AG04450 (cell line): Measurements from ENCODE around the gene DNAJC30. TPM values are rescaled to one million over a fixed set of nuclear protein-coding genes. Genes with fewer than 3 reads are reported as not detected.

Experiments used
- CTCF ChIA-PET: fragments of 300-600, 350-600 bp; formaldehyde crosslinking; extraction: SDS; loops from one replicate; lab custom pipeline; 2022; ENCODE audit warnings: antibody characterized with exemption, inconsistent platforms; lab: Charles Lee
- POLR2A ChIA-PET: fragments of 350-600 bp; formaldehyde crosslinking; extraction: SDS; loops from one replicate; lab custom pipeline; 2021; ENCODE audit warnings: antibody characterized with exemption, inconsistent platforms; lab: Yijun Ruan, JAX
- DNase-seq: peaks from one replicate; pipeline ENCODE4 v3.0.0-alpha.2; 2011; ENCODE audit warnings: low read depth, low spot score
- H3K27ac ChIP-seq: one replicate; pipeline ENCODE4 v1.5.1; 2012; ENCODE audit warnings: low read depth, low read length, control low read depth
- H3K27me3 ChIP-seq: one replicate; pipeline ENCODE4 v1.6.0; 2012; ENCODE audit warnings: low read length; ENCODE audit not compliant: control insufficient read depth, insufficient read depth
- H3K4me3 ChIP-seq: 2 replicates; pipeline ENCODE4 v1.5.1; 2011; ENCODE audit warnings: mild to moderate bottlenecking, low read depth, low read length, control low read depth
- H3K9me3 ChIP-seq: 2 replicates; pipeline ENCODE4 v1.5.1; 2012; ENCODE audit warnings: low read length; ENCODE audit not compliant: control insufficient read depth, insufficient read depth
- CTCF ChIP-seq: IDR thresholded peaks from 2 replicates; pipeline ENCODE4 v1.5.1; 2011; ENCODE audit warnings: low read depth, low read length, control low read depth, inconsistent platforms
- polyA minus RNA-seq: library from RNA; depleted of rRNA, polyadenylated mRNA; stranded (reverse); fragments of >200 nt; gene quantifications from 2 replicates; pipeline ENCODE4 v1.2.3, GENCODE V29; 2011; rRNA and poly(A)+ RNA removed
- polyA plus RNA-seq: library from polyadenylated mRNA; depleted of rRNA; stranded (reverse); fragments of >200 nt; gene quantifications from 2 replicates; pipeline ENCODE4 v1.2.3, GENCODE V29; 2011; rRNA removed

The DNAJC30 gene
- 5.9 and 6.4 TPM in 2 replicates for polyA plus RNA-seq
- polyA minus RNA-seq = 3.3 and 4.5 TPM in 2 replicates

DNA sequence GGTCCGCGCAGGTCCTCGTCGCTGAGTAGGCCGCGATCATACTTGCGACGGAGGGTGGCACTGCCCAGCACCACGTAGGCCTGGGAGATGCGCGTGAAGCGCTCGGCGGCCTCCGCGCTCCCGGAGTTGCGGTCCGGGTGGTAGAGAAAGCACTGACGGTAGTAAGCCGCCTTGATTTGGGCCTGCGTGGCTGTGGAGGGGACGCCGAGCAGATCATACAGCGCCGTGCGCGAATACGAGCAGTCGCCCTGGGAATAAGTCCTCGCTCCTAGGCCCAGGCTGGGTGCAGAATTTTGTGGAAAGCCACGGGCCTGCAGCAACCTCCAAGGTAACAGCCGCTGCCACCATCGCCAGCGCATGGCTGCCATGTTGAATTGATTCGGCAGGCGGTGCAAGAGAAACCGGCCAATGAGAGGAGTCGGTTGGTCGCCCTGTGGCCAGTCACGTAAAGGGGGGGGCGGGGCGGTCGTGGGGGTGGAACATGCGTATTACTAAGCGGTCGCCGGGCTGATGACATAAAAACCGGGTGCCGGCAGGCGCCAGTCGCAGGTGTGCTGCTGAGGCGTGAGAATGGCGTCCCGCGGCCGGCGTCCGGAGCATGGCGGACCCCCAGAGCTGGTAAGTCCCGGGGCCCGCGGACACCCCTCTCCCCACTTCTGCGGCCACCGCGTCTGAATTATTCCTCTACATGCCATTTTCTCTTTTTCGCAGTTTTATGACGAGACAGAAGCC, at the start of gene DNAJC30, which contains the start of gene BUD23:
Gene DNAJC30 (minus strand): TSS at position 398 of the 732 bp plus-strand sequence. CDS start 30 bp downstream, at position 368.
Gene BUD23 (plus strand): TSS at position 542 of the 732 bp plus-strand sequence. CDS start 29 bp downstream, at position 571.
- H3K27me3 ChIP-seq = no peaks in the 10 kb centered on the region
- H3K9me3 ChIP-seq = no peaks in the 10 kb centered on the region; the same call in 1 of the 2 replicates
- TF ChIP-seq CTCF = no peak
- peak; percentile 85 for DNase-seq
- H3K27ac ChIP-seq = peak within 1 kb of the TSS; percentile 22
- CTCF ChIA-PET = interaction anchor here (0.8 kb wide), 1 partner anchor 15 kb away, joined by 3 read pairs; no protein-coding TSS in a partner anchor
- H3K4me3 ChIP-seq = peak within 1 kb of the TSS; percentile 89
- POLR2A ChIA-PET = interaction anchor here (0.5 to 1.0 kb wide), 4 partner anchors 10 to 105 kb away, joined by 3 to 5 read pairs (median 4); partner anchors contain the start of gene TBL2

GRCh38 chr7:73732397-73732796, 49.1 kb upstream of the DNAJC30 start:
- ChIA-PET POLR2A (interaction anchor here (0.9 kb wide), 1 partner anchor 13 kb away, joined by 3 read pairs; the partner anchor contains the start of gene STX1A), CTCF (interaction anchor here (0.9 to 4.7 kb wide), 2 partner anchors 123 to 125 kb away, joined by 5 to 24 read pairs; no protein-coding TSS in a partner anchor)
- no peak for DNase-seq
- no peak overlapping the region for H3K27ac ChIP-seq
- no peaks in the 10 kb centered on the region for H3K9me3 ChIP-seq
- no peaks in the 10 kb centered on the region for H3K27me3 ChIP-seq
- H3K4me3 ChIP-seq = no peak overlapping the region
- TF ChIP-seq CTCF = no peak

DNA sequence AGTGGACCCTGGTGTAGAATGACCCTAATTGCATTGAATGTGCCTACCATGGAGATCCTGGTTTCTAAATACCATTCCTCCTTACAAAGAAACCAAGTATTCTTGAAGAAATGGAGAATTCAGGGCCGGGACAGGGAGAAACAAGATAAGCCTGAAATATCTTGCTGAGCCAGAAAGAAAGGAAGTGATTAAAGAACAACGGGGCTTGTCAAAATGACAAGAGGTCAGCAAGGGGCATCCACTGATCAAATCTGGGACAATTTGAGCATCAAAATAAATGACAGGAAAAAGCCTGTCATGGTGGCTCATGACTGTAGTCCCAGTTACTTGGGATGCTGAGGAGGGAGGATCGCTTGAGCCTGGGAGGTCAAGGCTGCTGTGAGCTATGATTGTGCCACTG, 47.2 kb upstream of the DNAJC30 start:
- Histone ChIP-seq H3K27ac (no peak overlapping the region), H3K27me3 (peaks cover 2% of the 10 kb centered on the region), H3K9me3 (no peaks in the 10 kb centered on the region), H3K4me3 (no peak overlapping the region)
- CTCF ChIA-PET = interaction anchor here (0.8 to 2.6 kb wide), 2 partner anchors 123 to 124 kb away, joined by 3 to 22 read pairs; no protein-coding TSS in a partner anchor
- POLR2A ChIA-PET = interaction anchor here (0.7 kb wide), 1 partner anchor 121 kb away, joined by 5 read pairs; no protein-coding TSS in a partner anchor
- TF ChIP-seq CTCF = no peak
- no peak for DNase-seq

DNA sequence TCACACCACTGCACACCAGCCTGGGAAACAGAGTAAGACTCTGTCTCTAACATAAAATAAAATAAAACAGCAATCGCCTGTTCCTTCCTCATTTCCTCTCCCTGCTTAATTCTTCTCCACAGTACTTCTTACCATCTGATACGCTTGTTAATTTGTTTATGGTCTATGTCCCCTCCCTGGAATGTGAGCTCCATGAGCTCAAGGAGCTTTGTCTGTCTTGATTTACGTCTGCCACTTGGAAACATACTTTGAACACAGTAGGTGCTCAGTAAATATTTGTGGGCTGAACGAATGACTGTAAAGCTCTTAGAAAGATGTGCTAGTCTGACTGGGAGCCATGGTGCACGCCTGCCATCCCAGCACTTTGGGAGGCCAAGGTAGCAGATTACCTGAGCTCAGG, 45.3 kb upstream of the DNAJC30 start:
- Histone ChIP-seq H3K9me3 (no peaks in the 10 kb centered on the region), H3K27ac (no peak overlapping the region), H3K27me3 (peaks cover 2% of the 10 kb centered on the region), H3K4me3 (no peak overlapping the region)
- no peak for DNase-seq
- TF ChIP-seq CTCF = no peak
- POLR2A ChIA-PET = interaction anchor here (0.7 to 0.8 kb wide), 3 partner anchors 9 to 16 kb away, joined by 4 to 5 read pairs (median 4); partner anchors contain the start of genes ABHD11 and STX1A
- CTCF ChIA-PET = interaction anchor here (1.0 to 2.6 kb wide), 3 partner anchors 48 to 122 kb away, joined by 3 to 22 read pairs (median 6); no protein-coding TSS in a partner anchor
